NCI-H345 (cell line): ENCODE results near the gene PTRHD1.

Experiments
- DNase-seq: peaks from one replicate; lab custom pipeline; 2025; lab: John Stamatoyannopoulos, UW

The PTRHD1 gene

GRCh38 chr2:24756789-24757188 lies 36.4 kb downstream of the PTRHD1 start:
- no peak for DNase-seq

GRCh38 chr2:24754985-24755705 lies 38.0 kb downstream of the PTRHD1 start:
- no peak for DNase-seq

GRCh38 chr2:24749069-24749691 lies 44.0 kb downstream of the PTRHD1 start:
- DNase-seq: no peak

GRCh38 chr2:24747299-24747698 lies 45.9 kb downstream of the PTRHD1 start:
- DNase-seq: no peak

- no peak for DNase-seq
Measured at GRCh38 chr2:24745825-24746224, 47.4 kb downstream of the PTRHD1 start.

GRCh38 chr2:24744356-24744755 lies 48.8 kb downstream of the PTRHD1 start:
- DNase-seq: no peak

GRCh38 chr2:24743924-24744323 lies 49.3 kb downstream of the PTRHD1 start:
- no peak for DNase-seq

- no peak for DNase-seq
Measured at GRCh38 chr2:24742730-24743129, 50.5 kb downstream of the PTRHD1 start.

- no peak for DNase-seq
Measured at GRCh38 chr2:24740142-24740541, 53.0 kb downstream of the PTRHD1 start.
